ENCODE results near the gene ADORA2A. TPM values are rescaled to one million over a fixed set of nuclear protein-coding genes. Genes with fewer than 3 reads are reported as not detected.

Gene ADORA2A
- total and polyA plus RNA-seq, 10 of the 15 experiments (the other 5 are each of a cell fraction or from before 2014, with no cell fraction given): 0.69 to 31.2 (median 18.3) TPM

- TF ChIP-seq HDAC6 (IDR thresholded peaks at IDR 0.05; ENCODE audit: unreplicated experiment) (no peak), SP1 (IDR thresholded peaks at IDR 0.05; ENCODE audit: low read depth, low read length) (peak; percentile 71), SMAD1 (IDR thresholded peaks at IDR 0.05; ENCODE audit: low read depth, partially characterized antibody) (no peak), ZNF207 (IDR thresholded peaks at IDR 0.05; ENCODE audit: borderline replicate concordance) (no peak), IKZF1 (conservative IDR thresholded peaks at IDR 0.05) (peak; percentile 93), MTA2 (IDR thresholded peaks at IDR 0.05; ENCODE audit: low read depth) (peak; percentile 83), POLR2A (IDR thresholded peaks at IDR 0.05; ENCODE audit: low read depth, low read length) (peak; percentile 59), ZNF217 (IDR thresholded peaks at IDR 0.05) (0 out of 2 replicates have a peak, but pooled peaks have one; percentile 23), MLLT1 (IDR thresholded peaks at IDR 0.05) (peak; percentile 88), YBX1 (IDR thresholded peaks at IDR 0.05) (no peak), CBX3 (IDR thresholded peaks at IDR 0.05; ENCODE audit: borderline replicate concordance, low read depth) (no peak), NR2C2 (IDR thresholded peaks at IDR 0.05; ENCODE audit: borderline replicate concordance, control insufficient read depth, insufficient read length, low read depth) (no peak), ZBTB4 (CRISPR knock-in tag; IDR thresholded peaks at IDR 0.05) (no peak), RELB (IDR thresholded peaks at IDR 0.05; ENCODE audit: low read depth) (peak; percentile 91), PRDM15 (CRISPR knock-in tag; IDR thresholded peaks at IDR 0.05) (no peak), RB1 (IDR thresholded peaks at IDR 0.05; ENCODE audit: borderline replicate concordance) (no peak), GABPA (IDR thresholded peaks at IDR 0.05; ENCODE audit: low read depth) (no peak), PML (IDR thresholded peaks at IDR 0.05; ENCODE audit: low read length) (no peak), RFX5 (IDR thresholded peaks at IDR 0.05; ENCODE audit: low read depth, low read length) (no peak), NRF1 (conservative IDR thresholded peaks at IDR 0.05; ENCODE audit: low read depth, low read length) (no peak), CHD2 (IDR thresholded peaks at IDR 0.05; ENCODE audit: borderline replicate concordance, low read depth, low read length) (no peak)
These were observed 7.3 kb downstream of the ADORA2A start (continued) for GRCh38 chr22:24434471-24435322.
